GM19328 (cell line): ENCODE measurements around the gene IL24.
"Not testable (repeated sequence)": the region's sequence is repeated elsewhere in the genome, so short reads cannot be mapped to it uniquely, and the experiment has no call there.

Experiments
- ATAC-seq: cut with Tn5 transposase; IDR thresholded peaks from one replicate; pipeline ENCODE4 v1.9.1; 2021; ENCODE audit warnings: mild to moderate bottlenecking, moderate library complexity; ENCODE audit not compliant: unreplicated experiment

IL24 gene

GRCh38 chr1:206923961-206924557, 26.8 kb downstream of the IL24 start:
- not testable (repeated sequence) for ATAC-seq

GRCh38 chr1:206924592-206925105, 27.4 kb downstream of the IL24 start:
- peak; percentile 23 for ATAC-seq

- peak; percentile 43 for ATAC-seq
Observed at GRCh38 chr1:206925106-206925736, 28.0 kb downstream of the IL24 start.

GRCh38 chr1:206926286-206926685, 29.0 kb downstream of the IL24 start:
- ATAC-seq, result no peak

GRCh38 chr1:206929524-206929923, 32.3 kb downstream of the IL24 start:
- no peak for ATAC-seq

- peak; percentile 75 for ATAC-seq
Observed at GRCh38 chr1:206930210-206930798, 33.1 kb downstream of the IL24 start.

- ATAC-seq, result no peak
Observed at GRCh38 chr1:206931709-206932108, 34.5 kb downstream of the IL24 start.

GRCh38 chr1:206932177-206932576, 34.9 kb downstream of the IL24 start:
- no peak for ATAC-seq

GRCh38 chr1:206933333-206933945, 36.2 kb downstream of the IL24 start:
- no peak for ATAC-seq

GRCh38 chr1:206935491-206936067, 38.3 kb downstream of the IL24 start:
- ATAC-seq, result no peak

- ATAC-seq, result no peak
Observed at GRCh38 chr1:206937425-206937824, 40.2 kb downstream of the IL24 start.

- no peak for ATAC-seq
Observed at GRCh38 chr1:206939131-206939530, 41.9 kb downstream of the IL24 start.

GRCh38 chr1:206939841-206940587, 42.8 kb downstream of the IL24 start:
- ATAC-seq, result no peak

- no peak for ATAC-seq
Observed at GRCh38 chr1:206940588-206940936, 43.3 kb downstream of the IL24 start.

GRCh38 chr1:206941766-206942418, 44.6 kb downstream of the IL24 start:
- ATAC-seq, result no peak

GRCh38 chr1:206944703-206945102, 47.5 kb downstream of the IL24 start:
- no peak for ATAC-seq

GRCh38 chr1:206945779-206946178, 48.5 kb downstream of the IL24 start:
- no peak for ATAC-seq

GRCh38 chr1:206946261-206946660, 49.0 kb downstream of the IL24 start, which contains the start of gene PIGR:
PIGR (minus strand) TSS chr1:206946466; CDS start chr1:206940531, 5,935 bp downstream.
- ATAC-seq, result no peak

- ATAC-seq, result no peak
Observed at GRCh38 chr1:206947255-206947654, 50.0 kb downstream of the IL24 start.

- no peak for ATAC-seq
Observed at GRCh38 chr1:206949208-206949607, 52.0 kb downstream of the IL24 start.
